ENCODE measurements around the gene ENTREP1.

Gene ENTREP1

DNA sequence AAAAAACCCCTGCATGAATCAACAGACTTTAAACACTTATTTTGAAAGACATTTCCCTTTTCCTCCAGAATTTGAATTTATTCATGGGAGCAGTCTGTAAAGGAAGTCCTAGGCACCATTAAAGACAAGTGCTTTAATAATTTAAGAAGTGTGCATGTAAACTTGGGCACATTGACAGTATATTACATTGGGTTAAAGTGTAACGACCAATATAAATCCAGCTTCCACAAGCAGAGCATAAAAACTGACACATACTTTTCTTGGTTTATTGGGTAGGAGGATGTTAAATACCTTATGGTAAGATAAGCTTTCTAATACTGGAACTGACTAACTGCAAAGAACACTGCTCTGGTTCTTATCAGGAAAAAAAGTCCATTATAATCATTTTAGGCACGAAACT lies 1.2 kb upstream of the ENTREP1 start:
- no peak for DNase-seq

DNA sequence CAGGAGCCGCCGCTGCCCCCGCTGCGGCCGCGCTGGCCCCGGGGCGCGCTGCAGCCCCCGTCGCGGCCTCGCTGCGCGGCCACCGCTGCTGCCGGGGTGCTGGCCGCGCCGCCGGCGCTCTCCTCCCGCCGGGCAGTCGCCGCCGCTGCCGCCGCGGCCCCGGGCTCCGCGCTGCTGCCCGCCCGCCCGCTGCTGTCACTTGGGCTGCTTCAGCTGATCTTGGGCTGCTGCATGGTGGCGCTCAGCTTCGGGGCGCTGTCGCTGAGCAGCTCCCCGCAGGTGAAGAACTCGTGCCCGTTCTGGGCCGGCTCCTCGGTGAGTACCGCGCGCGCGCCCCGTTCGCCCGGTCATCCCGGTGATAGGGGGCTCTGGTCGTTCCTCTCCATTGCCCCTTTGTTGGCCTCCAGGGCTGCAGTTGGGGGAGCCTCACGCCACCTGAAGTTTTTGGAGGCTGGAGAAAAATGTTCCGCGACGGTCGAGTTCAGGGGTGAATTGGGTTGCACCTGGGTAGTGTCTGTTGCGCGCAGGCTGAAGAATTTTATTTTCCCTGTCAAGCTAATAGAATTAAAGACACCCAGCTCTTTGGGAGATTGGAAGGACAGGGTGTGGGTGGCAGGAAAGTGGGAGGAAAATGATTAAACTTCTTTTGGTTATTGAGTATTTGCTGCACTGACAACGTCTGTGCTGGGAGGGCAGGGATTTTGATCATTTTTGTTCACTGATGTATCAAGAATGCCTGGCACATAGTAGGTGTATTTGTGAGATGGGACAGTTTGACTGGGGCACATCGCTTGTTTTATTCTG lies 596 bp downstream of the ENTREP1 start:
- no peak for DNase-seq

- DNase-seq, result no peak
These were observed 1.2 kb downstream of the ENTREP1 start for GRCh38 chr9:69326261-69326660.

GRCh38 chr9:69330580-69330979 lies 5.6 kb downstream of the ENTREP1 start:
- no peak for DNase-seq

GRCh38 chr9:69331444-69331843 lies 6.4 kb downstream of the ENTREP1 start:
- DNase-seq, result no peak

DNA sequence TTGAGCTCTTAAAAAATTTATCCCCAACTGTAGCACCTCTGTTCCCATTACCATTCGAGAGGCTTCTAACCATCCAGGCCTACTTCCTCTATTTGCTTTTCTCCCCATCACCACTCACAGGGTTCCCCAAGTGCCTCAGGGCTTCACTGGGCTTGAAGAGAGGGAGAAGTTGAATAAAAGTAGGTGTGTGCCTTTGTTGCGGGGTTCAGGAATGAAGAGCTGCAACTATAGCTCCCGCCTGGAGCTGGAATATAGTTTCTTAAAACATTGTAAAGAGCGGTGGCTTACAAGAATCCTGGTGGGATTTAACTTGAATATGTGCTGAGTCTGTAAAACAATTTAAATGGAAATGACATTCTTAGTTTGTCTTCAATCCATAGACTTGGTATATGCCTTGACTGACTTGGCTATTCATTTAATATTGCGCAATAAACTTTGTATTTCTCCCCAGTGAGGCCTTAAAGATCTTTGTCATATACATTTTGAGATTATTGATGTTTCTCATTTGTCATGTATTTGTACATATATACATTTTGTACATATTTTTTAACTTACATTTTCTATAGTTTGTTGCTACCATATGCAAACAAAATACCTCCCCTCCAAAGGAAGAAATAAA lies 7.2 kb downstream of the ENTREP1 start:
- no peak for DNase-seq

DNA sequence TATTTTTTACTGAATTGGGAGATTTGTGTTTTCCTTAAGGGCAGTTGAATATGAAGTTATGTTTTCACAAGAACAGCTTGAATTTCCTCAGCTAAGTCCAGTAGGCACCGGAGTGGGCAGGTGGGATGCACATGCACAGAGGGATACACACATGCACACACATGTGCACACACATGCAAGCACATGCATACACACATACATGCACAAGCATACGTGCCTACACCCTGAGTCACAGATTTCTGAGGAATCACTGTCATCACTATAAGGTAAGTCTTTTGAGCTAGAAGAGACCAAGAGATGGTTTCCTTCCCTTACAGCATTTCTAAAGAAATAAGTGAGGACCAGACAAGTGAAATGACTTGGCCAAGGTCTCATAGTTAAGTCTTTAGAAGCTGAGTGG lies 8.7 kb downstream of the ENTREP1 start:
- no peak for DNase-seq

GRCh38 chr9:69334317-69334716 lies 9.3 kb downstream of the ENTREP1 start:
- no peak for DNase-seq

- no peak for DNase-seq
These were observed 14.6 kb downstream of the ENTREP1 start for GRCh38 chr9:69339620-69340019.

DNA sequence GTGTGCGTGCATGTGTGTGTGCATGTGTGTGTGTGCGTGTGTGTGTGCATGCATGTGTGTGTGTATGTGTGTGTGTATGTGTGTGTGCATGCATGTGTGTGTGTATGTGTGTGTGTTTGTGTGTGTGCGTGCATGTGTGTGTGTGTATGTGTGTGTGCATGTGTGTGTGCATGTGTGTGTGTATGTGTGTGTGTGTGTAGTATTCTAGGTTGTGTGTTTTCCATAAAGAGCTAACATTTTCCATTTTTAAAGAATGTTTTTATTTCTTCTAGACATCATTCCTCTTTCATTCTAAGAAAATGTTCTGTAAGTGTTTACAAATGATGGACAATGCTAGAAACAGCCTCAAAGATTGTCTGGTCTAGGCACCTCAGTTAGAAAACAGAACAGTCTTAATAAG lies 15.6 kb downstream of the ENTREP1 start:
- no peak for DNase-seq

GRCh38 chr9:69342769-69343168 lies 17.8 kb downstream of the ENTREP1 start:
- no peak for DNase-seq

- DNase-seq, result no peak
These were observed 19.4 kb downstream of the ENTREP1 start for GRCh38 chr9:69344459-69344858.

- DNase-seq, result no peak
These were observed 21.8 kb downstream of the ENTREP1 start for GRCh38 chr9:69346596-69347390.

- no peak for DNase-seq
These were observed 22.6 kb downstream of the ENTREP1 start for GRCh38 chr9:69347607-69348006.

DNA sequence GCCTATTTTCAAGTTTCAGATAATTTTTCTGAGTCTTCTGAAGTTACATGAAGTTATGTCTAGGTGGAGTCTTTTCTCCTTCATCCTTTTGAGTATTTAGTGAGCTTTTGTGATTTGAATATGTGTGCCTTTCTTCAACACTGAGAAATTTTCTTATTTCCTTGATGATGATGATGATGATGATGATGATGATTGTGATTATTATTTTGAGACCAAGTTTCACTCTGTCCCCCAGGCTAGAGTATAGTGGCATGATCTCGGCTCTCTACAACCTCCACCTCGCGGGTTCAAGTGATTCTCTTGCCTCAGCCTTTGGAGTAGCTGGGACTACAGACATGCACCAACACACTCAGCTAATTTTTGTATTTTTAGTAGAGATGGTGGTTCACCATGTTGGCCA lies 26.2 kb downstream of the ENTREP1 start:
- no peak for DNase-seq

GRCh38 chr9:69355232-69355631 lies 30.2 kb downstream of the ENTREP1 start:
- DNase-seq, result no peak

GRCh38 chr9:69357030-69357775 lies 32.2 kb downstream of the ENTREP1 start:
- no peak for DNase-seq

GRCh38 chr9:69357821-69358220 lies 32.8 kb downstream of the ENTREP1 start:
- no peak for DNase-seq

- DNase-seq, result no peak
These were observed 38.2 kb downstream of the ENTREP1 start for GRCh38 chr9:69363191-69363590.

- no peak for DNase-seq
These were observed 39.6 kb downstream of the ENTREP1 start for GRCh38 chr9:69364510-69365150.

GRCh38 chr9:69370430-69370829 lies 45.4 kb downstream of the ENTREP1 start:
- DNase-seq, result no peak

- no peak for DNase-seq
These were observed 46.0 kb downstream of the ENTREP1 start for GRCh38 chr9:69371001-69371400.

DNA sequence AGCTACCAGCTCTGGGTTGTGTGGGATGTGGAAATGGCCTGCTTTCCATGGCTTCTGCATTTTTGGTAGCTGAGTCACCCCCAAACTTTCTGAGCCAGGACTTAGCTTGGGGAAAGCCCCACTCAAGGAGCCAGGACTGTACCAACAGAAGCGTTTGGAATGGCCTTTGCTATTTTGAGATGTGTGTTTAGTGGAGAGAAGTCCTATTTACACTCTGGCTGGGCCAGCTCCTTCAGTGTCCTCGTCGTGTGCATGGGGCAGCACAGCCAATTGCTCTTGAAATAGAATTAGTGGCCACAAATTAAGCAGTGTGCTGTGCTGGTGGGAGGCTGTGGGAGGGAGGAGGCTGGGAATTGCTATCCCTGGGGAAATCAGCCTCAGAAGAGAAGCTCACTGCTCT lies 51.6 kb downstream of the ENTREP1 start:
- no peak for DNase-seq

All from activated CD4-positive, alpha-beta T cell treated with anti-CD3 and anti-CD28 coated beads for 4 hours (primary cell).